ENCODE results near the gene DLGAP3.

DNA sequence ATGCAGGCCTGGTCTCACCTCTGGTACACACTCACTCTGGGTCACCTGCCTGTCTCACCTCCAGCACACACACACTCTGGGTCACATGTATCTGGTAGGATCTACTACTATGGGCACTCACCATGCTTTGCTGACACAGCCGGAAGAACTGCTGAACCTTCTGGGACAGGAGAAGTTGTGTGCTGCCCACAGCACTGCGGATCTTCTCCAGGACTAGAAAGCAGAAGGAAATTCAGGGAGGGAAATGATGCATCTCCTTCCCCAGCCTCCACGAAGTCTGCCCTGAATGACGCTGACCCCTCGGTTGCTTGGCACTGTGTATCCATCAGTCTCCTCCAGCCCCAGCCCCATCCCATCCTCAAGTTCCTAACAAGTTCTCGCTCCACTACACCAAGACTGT, 62.0 kb downstream of the DLGAP3 start:
- TF ChIP-seq, protein P1, sequence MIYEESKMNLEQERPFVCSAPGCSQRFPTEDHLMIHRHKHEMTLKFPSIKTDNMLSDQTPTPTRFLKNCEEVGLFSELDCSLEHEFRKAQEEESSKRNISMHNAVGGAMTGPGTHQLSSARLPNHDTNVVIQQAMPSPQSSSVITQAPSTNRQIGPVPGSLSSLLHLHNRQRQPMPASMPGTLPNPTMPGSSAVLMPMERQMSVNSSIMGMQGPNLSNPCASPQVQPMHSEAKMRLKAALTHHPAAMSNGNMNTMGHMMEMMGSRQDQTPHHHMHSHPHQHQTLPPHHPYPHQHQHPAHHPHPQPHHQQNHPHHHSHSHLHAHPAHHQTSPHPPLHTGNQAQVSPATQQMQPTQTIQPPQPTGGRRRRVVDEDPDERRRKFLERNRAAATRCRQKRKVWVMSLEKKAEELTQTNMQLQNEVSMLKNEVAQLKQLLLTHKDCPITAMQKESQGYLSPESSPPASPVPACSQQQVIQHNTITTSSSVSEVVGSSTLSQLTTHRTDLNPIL (CRISPR knock-in tag; IDR thresholded peaks at IDR 0.05; ENCODE audit: low read depth) = no peak
- no peak for TF ChIP-seq BACH2 (CRISPR knock-in tag; IDR thresholded peaks at IDR 0.05; ENCODE audit: borderline replicate concordance)
- no peak for TF ChIP-seq RARB (CRISPR knock-in tag; IDR thresholded peaks at IDR 0.05)
- TF ChIP-seq TCF4 (CRISPR knock-in tag; IDR thresholded peaks at IDR 0.05; ENCODE audit: borderline replicate concordance) = no peak
- TF ChIP-seq ISL1 (CRISPR knock-in tag; IDR thresholded peaks at IDR 0.05) = no peak
- TF ChIP-seq, protein P2, sequence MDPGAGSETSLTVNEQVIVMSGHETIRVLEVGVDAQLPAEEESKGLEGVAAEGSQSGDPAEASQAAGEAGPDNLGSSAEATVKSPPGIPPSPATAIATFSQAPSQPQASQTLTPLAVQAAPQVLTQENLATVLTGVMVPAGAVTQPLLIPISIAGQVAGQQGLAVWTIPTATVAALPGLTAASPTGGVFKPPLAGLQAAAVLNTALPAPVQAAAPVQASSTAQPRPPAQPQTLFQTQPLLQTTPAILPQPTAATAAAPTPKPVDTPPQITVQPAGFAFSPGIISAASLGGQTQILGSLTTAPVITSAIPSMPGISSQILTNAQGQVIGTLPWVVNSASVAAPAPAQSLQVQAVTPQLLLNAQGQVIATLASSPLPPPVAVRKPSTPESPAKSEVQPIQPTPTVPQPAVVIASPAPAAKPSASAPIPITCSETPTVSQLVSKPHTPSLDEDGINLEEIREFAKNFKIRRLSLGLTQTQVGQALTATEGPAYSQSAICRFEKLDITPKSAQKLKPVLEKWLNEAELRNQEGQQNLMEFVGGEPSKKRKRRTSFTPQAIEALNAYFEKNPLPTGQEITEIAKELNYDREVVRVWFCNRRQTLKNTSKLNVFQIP (CRISPR knock-in tag; IDR thresholded peaks at IDR 0.05; ENCODE audit: borderline replicate concordance, low read depth) = no peak
- TF ChIP-seq ZNF70 (CRISPR knock-in tag; IDR thresholded peaks at IDR 0.05) = no peak
- TF ChIP-seq ZNF8 (CRISPR knock-in tag; IDR thresholded peaks at IDR 0.05) = no peak
- TF ChIP-seq ZFP30 (CRISPR knock-in tag; IDR thresholded peaks at IDR 0.05) = no peak
- TF ChIP-seq, protein P3, sequence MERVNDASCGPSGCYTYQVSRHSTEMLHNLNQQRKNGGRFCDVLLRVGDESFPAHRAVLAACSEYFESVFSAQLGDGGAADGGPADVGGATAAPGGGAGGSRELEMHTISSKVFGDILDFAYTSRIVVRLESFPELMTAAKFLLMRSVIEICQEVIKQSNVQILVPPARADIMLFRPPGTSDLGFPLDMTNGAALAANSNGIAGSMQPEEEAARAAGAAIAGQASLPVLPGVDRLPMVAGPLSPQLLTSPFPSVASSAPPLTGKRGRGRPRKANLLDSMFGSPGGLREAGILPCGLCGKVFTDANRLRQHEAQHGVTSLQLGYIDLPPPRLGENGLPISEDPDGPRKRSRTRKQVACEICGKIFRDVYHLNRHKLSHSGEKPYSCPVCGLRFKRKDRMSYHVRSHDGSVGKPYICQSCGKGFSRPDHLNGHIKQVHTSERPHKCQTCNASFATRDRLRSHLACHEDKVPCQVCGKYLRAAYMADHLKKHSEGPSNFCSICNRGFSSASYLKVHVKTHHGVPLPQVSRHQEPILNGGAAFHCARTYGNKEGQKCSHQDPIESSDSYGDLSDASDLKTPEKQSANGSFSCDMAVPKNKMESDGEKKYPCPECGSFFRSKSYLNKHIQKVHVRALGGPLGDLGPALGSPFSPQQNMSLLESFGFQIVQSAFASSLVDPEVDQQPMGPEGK (CRISPR knock-in tag; IDR thresholded peaks at IDR 0.05; ENCODE audit: borderline replicate concordance) = no peak
- TF ChIP-seq ARNTL (CRISPR knock-in tag; IDR thresholded peaks at IDR 0.05; ENCODE audit: borderline replicate concordance, low read depth) = no peak
- TF ChIP-seq, protein P4, sequence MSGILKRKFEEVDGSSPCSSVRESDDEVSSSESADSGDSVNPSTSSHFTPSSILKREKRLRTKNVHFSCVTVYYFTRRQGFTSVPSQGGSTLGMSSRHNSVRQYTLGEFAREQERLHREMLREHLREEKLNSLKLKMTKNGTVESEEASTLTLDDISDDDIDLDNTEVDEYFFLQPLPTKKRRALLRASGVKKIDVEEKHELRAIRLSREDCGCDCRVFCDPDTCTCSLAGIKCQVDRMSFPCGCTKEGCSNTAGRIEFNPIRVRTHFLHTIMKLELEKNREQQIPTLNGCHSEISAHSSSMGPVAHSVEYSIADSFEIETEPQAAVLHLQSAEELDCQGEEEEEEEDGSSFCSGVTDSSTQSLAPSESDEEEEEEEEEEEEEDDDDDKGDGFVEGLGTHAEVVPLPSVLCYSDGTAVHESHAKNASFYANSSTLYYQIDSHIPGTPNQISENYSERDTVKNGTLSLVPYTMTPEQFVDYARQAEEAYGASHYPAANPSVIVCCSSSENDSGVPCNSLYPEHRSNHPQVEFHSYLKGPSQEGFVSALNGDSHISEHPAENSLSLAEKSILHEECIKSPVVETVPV (CRISPR knock-in tag; IDR thresholded peaks at IDR 0.05) = no peak
- TF ChIP-seq OSR1 (CRISPR knock-in tag; IDR thresholded peaks at IDR 0.05) = no peak
